K562 treated with DMSO at 1 percent for 24 hours (cell line): ENCODE data around the gene IQCB1. TPM values are rescaled to one million over a fixed set of nuclear protein-coding genes. Genes with fewer than 3 reads are reported as not detected.

ENCODE experiments used
- total RNA-seq: library from RNA; unstranded; fragments of 300-600 nt; gene quantifications from 2 replicates; pipeline ENCODE4 v1.2.3, GENCODE V29; 2022; ENCODE audit warnings: low read depth; ENCODE audit not compliant: insufficient read depth

Gene IQCB1
- total RNA-seq = 17.3 and 17.8 TPM in 2 replicates

GRCh38 chr3:121834671-121835464 is at the start of gene IQCB1, which contains the start of gene EAF2:
Gene IQCB1 (minus strand): TSS chr3:121835060. CDS start chr3:121828960, 6,100 bp downstream.
Gene EAF2 (plus strand): TSS chr3:121835209. CDS start chr3:121835286, 77 bp downstream.

GRCh38 chr3:121749276-121750086 is 85.4 kb downstream of the IQCB1 start, which contains the start of gene GOLGB1:
Gene GOLGB1 (minus strand): TSS chr3:121749741. CDS start chr3:121730971, 18,770 bp downstream.

Other genes with a start within 250 kb of the IQCB1 start
- not detected in 2 replicates for gene FBXO40, start 241.7 kb downstream of the IQCB1 start, total RNA-seq
- 56.0 and 57.4 TPM in 2 replicates for gene HCLS1, start 174.2 kb downstream of the IQCB1 start, total RNA-seq
- gene GOLGB1, start 85.3 kb downstream of the IQCB1 start, total RNA-seq = 7.9 and 11.3 TPM in 2 replicates
- gene EAF2, start 149 bp upstream of the IQCB1 start, total RNA-seq = 7.9 and 8.5 TPM in 2 replicates
- 0.53 and 0.54 TPM in 2 replicates for gene SLC15A2, start 59.3 kb upstream of the IQCB1 start, total RNA-seq
- gene ILDR1, start 187.2 kb upstream of the IQCB1 start, total RNA-seq = not detected in 2 replicates
- gene CD86, start 220.3 kb upstream of the IQCB1 start, total RNA-seq = not detected in 2 replicates